Upper lobe of left lung (tissue), 6 donors: ENCODE data around the gene RBP5. TPM values are rescaled to one million over a fixed set of nuclear protein-coding genes. Genes with fewer than 3 reads are reported as not detected.

Experiments used
- ATAC-seq, 2 donors: fragments of 200-7000 bp; cut with Tn5 transposase; one replicate each; pipeline ENCODE4 v1.9.1; 2022; ENCODE audit warnings: mild to moderate bottlenecking in 2 of 2, moderate library complexity in 2 of 2; ENCODE audit not compliant: low FRiP score in 2 of 2
- DNase-seq, 2 donors: peaks; one replicate each; pipeline ENCODE4 v3.0.0-alpha.2; 2019 to 2020
- H3K27ac ChIP-seq, 4 donors: fragments of 200-600 bp; sonication (generic); one replicate each; pipeline ENCODE4 v1.5.1; 2016 to 2019
- H3K27me3 ChIP-seq, 4 donors: fragments of 200-600 bp; sonication (generic); one replicate each; pipeline ENCODE4 v1.5.1; 2017 to 2019
- H3K36me3 ChIP-seq, 4 donors: fragments of 200-600 bp; sonication (generic); one replicate each; pipeline ENCODE4 v1.5.1; 2016 to 2019
- H3K4me1 ChIP-seq, 4 donors: fragments of 200-600 bp; sonication (generic); one replicate each; pipeline ENCODE4 v1.5.1; 2018 to 2019
- H3K4me3 ChIP-seq, 4 donors: fragments of 200-600 bp; sonication (generic); one replicate each; pipeline ENCODE4 v1.5.1; 2017 to 2019; ENCODE audit warnings: mild to moderate bottlenecking in 2 of 4, moderate library complexity in 1 of 4
- H3K9me3 ChIP-seq, 4 donors: fragments of 200-600 bp; sonication (generic); one replicate each; pipeline ENCODE4 v1.5.1; 2018 to 2019
- EP300 ChIP-seq, 4 donors: sonication (generic); formaldehyde crosslinking; IDR thresholded peaks; one replicate each; pipeline ENCODE4 v1.5.1; 2017; ENCODE audit warnings: antibody characterized with exemption in 4 of 4, control low read depth in 2 of 4
- POLR2A ChIP-seq, 4 donors: fragments of 450-650 bp; IDR thresholded peaks; one replicate each; pipeline ENCODE4 v1.5.1; 2016 to 2017; ENCODE audit warnings: antibody characterized with exemption in 4 of 4, mild to moderate bottlenecking in 2 of 4
- POLR2AphosphoS5 ChIP-seq, 2 donors: sonication (generic); formaldehyde crosslinking; IDR thresholded peaks; one replicate each; pipeline ENCODE4 v1.5.1; 2017; ENCODE audit warnings: antibody characterized with exemption in 2 of 2
- WGBS, 2 donors: methylation state at CpG; one replicate each; pipeline ENCODE4 v1.1.5; 2017 to 2018; 5-methylcytosine and 5-hydroxymethylcytosine counted together
- total RNA-seq, 6 donors: library from RNA; depleted of rRNA in 4 of 6; stranded (reverse); fragments of >200 nt in 4 of 6; gene quantifications; one replicate each; pipeline versions ENCODE4 v1.1.0 to v1.2.1, GENCODE V29; 2016 to 2021
- TF ChIP-seq, protein P1 (sequence below), 6 experiments: fragments of 450-650 bp in 4 of 6; fragments of 200-600 bp in 2 of 6; sonication (generic) in 2 of 6; IDR thresholded peaks; one replicate each; pipeline ENCODE4 v1.5.1; 2016 to 2019; ENCODE audit warnings: antibody characterized with exemption in 6 of 6
- donor health status: DM: no; HTN: no; CAD: no; lungs with moderate emphysema.
- donor health status: DM: no; HTN: yes; CAD: no; lungs with severe emphysema.

The RBP5 gene
- total RNA-seq, 6 donors from 2014 or later: 1.8 to 6.9 TPM; not detected in 4

DNA sequence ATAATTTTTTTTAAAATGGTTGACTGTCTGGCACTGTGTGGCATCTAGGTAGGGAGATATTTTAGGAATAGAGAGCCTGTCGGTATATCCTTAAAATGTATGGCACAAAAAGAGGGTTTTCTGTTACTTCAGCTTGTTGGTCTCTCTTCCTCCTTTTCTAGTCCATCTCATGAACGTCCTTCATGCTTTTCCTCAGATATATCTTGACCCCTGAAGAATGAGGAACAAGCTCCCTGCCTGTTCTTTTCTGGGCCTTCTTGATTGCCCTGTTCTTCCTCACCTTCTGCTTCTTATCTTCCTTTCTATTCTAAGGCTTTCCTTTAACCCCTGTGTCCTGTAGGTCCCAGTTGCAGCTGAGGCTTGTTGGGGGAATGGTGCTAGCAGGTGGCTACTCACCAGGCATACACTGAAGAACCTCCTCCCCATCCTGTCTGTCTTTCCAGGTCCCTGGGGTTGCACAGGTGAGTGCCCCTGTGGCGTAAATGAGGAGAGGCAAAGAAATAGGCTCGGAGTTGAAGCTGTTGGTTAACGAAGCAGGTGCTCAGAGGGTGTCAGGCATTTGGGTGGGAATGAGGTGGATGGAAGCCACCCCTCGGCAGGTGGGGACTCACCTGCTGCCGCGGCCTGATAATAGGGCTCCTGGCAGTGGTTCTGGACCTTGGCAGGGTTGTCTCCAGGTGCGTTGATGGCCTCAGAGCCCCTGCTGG, 29.2 kb downstream of the RBP5 start:
- ATAC-seq (no peak), DNase-seq (peak in 1 of 2 donors; percentile 16)
- Histone ChIP-seq H3K36me3 (peaks cover 6 to 55% (median 27%) of the 10 kb centered on the region in 4 donors), H3K4me1 (peaks cover 0 to 13% (median 4%) of the 10 kb centered on the region in 4 donors), H3K27ac (no peak overlapping the region), H3K4me3 (no peak overlapping the region), H3K27me3 (no peaks in the 10 kb centered on the region), H3K9me3 (no peaks in the 10 kb centered on the region)
- no peak for TF ChIP-seq POLR2A (IDR thresholded peaks at IDR 0.05)
- TF ChIP-seq, protein P1, sequence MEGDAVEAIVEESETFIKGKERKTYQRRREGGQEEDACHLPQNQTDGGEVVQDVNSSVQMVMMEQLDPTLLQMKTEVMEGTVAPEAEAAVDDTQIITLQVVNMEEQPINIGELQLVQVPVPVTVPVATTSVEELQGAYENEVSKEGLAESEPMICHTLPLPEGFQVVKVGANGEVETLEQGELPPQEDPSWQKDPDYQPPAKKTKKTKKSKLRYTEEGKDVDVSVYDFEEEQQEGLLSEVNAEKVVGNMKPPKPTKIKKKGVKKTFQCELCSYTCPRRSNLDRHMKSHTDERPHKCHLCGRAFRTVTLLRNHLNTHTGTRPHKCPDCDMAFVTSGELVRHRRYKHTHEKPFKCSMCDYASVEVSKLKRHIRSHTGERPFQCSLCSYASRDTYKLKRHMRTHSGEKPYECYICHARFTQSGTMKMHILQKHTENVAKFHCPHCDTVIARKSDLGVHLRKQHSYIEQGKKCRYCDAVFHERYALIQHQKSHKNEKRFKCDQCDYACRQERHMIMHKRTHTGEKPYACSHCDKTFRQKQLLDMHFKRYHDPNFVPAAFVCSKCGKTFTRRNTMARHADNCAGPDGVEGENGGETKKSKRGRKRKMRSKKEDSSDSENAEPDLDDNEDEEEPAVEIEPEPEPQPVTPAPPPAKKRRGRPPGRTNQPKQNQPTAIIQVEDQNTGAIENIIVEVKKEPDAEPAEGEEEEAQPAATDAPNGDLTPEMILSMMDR (IDR thresholded peaks at IDR 0.05): no peak
- 83 to 88% methylated on average over 7 to 9 of the region's 9 CpGs for WGBS, 2 donors

DNA sequence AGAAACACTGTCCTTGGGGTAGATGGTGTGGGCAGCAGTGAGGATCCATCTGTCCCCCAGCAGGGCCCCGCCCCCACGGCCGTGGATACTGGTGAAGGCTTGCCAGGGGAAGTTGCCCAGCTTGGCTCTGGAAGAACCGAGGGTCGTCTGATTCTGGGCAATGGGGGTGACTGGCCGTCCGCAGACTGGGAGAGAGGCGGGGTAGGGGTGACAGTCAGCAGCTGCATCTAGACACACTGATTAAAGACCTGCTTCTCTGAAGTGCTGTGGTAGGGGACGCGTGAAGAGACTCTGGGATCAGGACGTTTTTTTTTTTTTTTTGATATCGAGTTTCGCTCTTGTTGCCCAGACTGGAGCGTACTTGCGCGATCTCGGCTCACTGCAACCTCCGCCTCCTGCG, 31.7 kb downstream of the RBP5 start:
- TF ChIP-seq EP300 (IDR thresholded peaks at IDR 0.05) (no peak), POLR2A (IDR thresholded peaks at IDR 0.05) (no peak)
- TF ChIP-seq, protein P1 (IDR thresholded peaks at IDR 0.05): no peak
- no peak for ATAC-seq
- Histone ChIP-seq H3K4me1 (peaks cover 7 to 35% (median 14%) of the 10 kb centered on the region in 4 donors), H3K27ac (no peak overlapping the region), H3K36me3 (peaks cover 6 to 39% (median 21%) of the 10 kb centered on the region in 4 donors), H3K9me3 (no peaks in the 10 kb centered on the region), H3K27me3 (no peaks in the 10 kb centered on the region), H3K4me3 (no peak overlapping the region)
- DNase-seq: peak in 1 of 2 donors; percentile 76
- 87 to 90% methylated on average over 18 to 19 of the region's 19 CpGs for WGBS, 2 donors

DNA sequence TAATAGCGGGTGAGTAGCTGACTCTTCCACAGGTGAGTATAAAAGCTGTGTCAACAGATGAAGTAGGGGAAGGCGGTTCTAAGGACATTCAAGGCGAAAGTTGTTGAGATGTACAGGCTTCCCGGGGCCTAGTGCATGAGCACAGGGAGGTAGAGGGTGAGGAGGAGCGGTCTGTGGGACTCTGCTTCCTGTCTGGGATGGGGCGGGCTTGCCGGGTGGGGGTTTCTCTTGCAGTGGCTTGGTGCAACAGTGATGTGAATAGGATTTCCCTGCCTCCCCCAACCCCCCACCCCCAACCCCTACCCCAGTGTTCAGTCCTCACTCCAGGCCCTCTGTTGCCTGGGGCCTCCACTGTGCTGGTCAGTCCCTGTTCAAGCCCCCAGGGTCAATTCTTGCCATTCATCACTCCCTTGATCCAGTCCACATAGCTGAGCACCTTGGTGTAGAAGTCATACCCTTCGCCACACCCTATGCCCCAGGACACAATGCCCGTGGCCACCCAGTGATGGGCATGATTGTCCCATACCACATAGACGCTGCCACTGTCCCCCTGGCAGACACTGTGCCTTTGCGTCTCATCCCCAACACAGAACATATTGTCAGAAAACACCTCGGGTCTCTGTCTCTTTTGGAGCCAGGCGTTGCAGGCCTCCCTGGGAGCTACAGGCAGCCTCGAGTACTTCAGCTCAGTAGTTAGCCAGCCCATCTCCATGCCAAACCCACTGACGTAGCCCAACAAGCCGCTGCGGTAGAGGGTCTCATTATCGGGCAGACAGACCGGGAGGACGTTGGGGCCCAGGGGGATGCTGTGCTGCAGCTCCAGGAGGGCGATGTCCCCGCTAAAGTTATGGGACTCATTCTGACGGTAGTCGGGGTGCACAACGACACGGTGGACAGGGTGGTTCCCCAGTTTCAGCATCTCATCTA, 32.4 kb downstream of the RBP5 start:
- H3K4me1 ChIP-seq: peaks cover 12 to 42% (median 20%) of the 10 kb centered on the region in 4 donors
- no peak for DNase-seq
- no peaks in the 10 kb centered on the region for H3K9me3 ChIP-seq
- H3K27ac ChIP-seq: peak overlapping the region in 1 of 4 donors; percentile 1
- H3K27me3 ChIP-seq: no peaks in the 10 kb centered on the region
- H3K36me3 ChIP-seq: peaks cover 6 to 32% (median 18%) of the 10 kb centered on the region in 4 donors
- no peak overlapping the region for H3K4me3 ChIP-seq
- TF ChIP-seq POLR2AphosphoS5 (IDR thresholded peaks at IDR 0.05) (no peak), POLR2A (IDR thresholded peaks at IDR 0.05) (no peak), EP300 (IDR thresholded peaks at IDR 0.05) (no peak)
- TF ChIP-seq, protein P1 (IDR thresholded peaks at IDR 0.05): no peak
- WGBS, 2 donors: 75 to 85% methylated on average over 9 to 26 of the region's 26 CpGs
- ATAC-seq: no peak

DNA sequence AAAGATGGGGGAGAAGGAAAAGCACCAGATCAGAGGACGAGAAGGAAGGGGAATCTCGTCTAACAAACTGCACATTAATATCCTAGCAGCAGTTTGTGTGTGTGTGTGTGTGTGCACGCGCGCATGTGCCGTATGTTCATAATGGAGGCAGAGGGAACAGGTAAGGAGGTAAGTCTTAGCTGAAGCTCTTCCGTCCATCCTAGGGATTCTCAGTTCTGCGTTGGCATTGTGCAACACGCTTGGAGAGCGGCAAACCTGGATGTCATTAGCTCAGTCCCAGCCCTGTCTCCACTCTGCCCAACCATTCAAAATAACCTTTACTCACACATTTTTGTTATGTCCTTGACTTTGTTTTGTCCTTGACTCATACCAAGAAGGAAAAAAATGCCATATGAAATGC, 34.8 kb downstream of the RBP5 start:
- peaks cover 20 to 49% (median 28%) of the 10 kb centered on the region in 4 donors for H3K4me1 ChIP-seq
- WGBS, 2 donors: 59 to 66% methylated on average over 10 of the region's 10 CpGs
- H3K27ac ChIP-seq: no peak overlapping the region
- TF ChIP-seq, protein P1 (IDR thresholded peaks at IDR 0.05): no peak
- TF ChIP-seq POLR2A (IDR thresholded peaks at IDR 0.05): peak in 1 of 4 donors; percentile 34
- peaks cover 0 to 23% (median 17%) of the 10 kb centered on the region in 4 donors for H3K36me3 ChIP-seq
- ATAC-seq (peak in 1 of 2 donors; percentile 42), DNase-seq (no peak)
- no peaks in the 10 kb centered on the region for H3K27me3 ChIP-seq
- H3K9me3 ChIP-seq: no peaks in the 10 kb centered on the region
- H3K4me3 ChIP-seq: no peak overlapping the region
